HG03135 (cell line): ENCODE measurements around the gene ZNRF4.

Experiments
- ATAC-seq: cut with Tn5 transposase; IDR thresholded peaks from one replicate; pipeline ENCODE4 v1.9.1; 2021; ENCODE audit warnings: mild to moderate bottlenecking, moderate library complexity; ENCODE audit not compliant: unreplicated experiment

Gene ZNRF4

DNA sequence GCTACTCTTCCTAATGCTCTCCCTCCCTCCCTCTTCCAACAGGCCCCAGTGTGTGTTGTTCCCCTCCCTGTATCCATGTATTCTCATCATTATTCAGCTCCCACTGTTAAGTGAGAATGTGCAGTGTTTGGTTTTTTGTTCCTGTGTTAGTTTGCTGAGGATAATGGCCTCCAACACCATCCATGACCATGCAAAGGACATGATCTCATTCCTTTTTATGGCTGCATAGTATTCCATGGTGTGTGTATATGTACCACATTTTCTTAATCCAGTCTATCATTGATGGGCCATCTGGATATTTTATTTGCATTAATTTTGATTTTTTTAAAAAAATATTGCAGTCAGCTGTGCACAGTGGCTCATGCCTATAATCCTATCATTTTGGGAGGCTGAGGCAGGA is 15.8 kb upstream of the ZNRF4 start:
- ATAC-seq: no peak

DNA sequence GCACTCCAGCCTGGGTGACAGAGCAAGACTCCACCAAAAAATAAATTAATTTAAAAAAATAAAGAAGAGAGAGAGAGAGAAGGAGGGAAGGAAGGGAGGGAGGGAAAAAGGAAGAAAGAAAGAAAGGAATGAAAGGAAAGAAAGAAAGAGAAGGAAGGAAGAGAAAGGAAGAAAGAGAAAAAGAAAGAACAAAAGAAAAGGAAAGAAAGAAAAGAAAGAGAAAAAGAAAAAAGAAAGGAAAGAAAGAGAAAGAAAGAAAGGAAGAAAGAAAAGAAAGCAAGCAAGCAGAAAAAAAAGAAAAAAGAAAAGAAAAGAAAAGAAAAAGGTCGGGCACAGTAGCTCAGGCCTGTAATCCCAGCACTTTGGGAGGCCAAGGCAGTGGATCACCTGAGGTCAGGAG is 14.9 kb upstream of the ZNRF4 start:
- no peak for ATAC-seq

DNA sequence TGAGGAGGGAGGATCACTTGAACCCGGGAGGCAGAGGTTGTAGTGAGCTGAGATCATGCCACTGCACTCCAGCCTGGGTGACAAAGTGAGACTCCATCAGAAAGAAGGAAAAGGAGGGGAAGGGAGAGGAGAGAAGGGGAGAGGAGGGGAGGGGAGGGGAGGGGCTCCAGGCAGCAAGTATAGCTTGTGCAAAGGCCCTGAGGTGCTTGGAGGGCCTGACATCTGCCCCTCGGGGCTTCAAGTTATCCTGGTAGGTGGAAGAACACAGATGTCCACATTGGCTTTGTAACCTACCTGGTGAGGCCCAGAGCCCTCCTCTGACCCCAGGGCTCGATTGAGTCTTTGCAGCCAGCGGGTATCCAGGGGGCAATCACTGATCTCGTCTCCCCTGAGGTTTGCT is 11.5 kb upstream of the ZNRF4 start:
- ATAC-seq: no peak

- ATAC-seq: no peak
Measured at GRCh38 chr19:5444431-5444830, 10.8 kb upstream of the ZNRF4 start.

GRCh38 chr19:5445071-5445470 is 10.1 kb upstream of the ZNRF4 start:
- ATAC-seq: no peak

- no peak for ATAC-seq
Measured at GRCh38 chr19:5445561-5446055, 9.6 kb upstream of the ZNRF4 start.

GRCh38 chr19:5447700-5448311 is 7.4 kb upstream of the ZNRF4 start:
- no peak for ATAC-seq

DNA sequence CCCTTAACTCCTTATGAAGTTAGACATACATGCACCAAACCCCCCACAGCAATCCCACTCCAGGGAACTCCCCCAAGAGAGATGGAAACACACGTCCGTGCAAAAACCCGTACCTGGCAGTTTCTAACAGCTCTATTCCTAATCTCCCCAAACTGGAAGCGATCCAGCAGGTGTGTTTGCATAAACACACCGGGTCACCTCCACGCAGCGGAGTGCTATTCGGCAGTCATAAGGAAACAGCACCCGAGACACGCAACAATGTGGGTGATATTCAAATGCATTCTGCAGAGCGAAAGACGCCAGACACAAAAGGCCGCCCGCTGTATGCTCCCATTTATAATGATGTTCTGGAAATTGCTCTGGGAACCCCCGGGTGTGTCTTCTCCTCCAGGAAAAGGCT is 6.8 kb upstream of the ZNRF4 start:
- ATAC-seq: no peak

DNA sequence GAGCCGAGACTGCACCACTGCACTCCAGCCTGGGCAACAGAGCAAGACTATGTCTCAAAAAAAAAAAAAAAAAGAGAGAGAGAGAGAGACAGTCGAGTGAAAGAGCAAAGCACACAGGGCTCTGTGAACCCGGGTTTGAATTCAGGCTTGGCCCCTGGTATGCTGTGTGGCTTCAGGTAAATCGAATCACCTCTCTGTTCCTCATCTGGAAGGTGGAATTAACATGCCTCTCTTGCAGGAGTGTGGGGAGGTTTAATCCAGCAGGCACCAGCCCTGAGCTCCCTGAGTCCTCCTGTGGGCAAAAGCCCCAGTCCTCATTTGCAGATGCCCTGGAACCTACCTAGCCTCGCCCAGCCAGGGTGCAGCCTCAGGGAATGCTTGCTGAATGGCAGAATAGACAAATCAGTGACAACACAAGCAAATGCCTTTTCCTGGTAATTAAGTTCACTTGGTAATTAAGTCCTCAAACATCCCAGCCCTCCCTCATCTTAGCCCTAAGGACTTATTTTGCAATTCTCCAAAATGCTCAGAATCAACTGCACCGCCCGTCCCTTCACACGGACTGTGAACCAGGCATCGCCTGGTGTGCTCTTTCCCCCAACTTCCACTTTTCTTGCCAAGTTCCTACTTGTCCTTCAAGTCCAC is 4.6 kb upstream of the ZNRF4 start:
- ATAC-seq: no peak

DNA sequence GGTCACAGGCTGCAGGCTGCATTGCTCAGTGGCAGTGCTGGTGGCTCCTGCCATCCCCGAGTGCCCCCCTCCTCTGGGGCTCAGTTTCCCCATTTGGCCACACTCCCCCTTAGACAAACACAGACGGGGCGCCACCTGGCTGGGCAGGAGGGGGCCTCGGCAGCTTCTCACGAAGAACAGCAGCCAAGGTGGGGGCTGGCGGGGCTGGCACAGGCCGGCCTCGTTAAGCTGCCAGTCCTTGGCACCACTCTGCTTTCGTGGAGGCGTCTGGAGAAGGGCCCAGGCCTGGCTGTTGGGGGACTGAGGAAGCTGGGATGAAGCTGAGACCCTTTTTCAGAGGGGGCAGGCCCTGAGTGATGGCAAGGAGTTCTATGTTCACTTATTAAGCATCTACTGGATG is 3.7 kb upstream of the ZNRF4 start:
- ATAC-seq: no peak

GRCh38 chr19:5452594-5453565 is 2.3 kb upstream of the ZNRF4 start:
- no peak for ATAC-seq

DNA sequence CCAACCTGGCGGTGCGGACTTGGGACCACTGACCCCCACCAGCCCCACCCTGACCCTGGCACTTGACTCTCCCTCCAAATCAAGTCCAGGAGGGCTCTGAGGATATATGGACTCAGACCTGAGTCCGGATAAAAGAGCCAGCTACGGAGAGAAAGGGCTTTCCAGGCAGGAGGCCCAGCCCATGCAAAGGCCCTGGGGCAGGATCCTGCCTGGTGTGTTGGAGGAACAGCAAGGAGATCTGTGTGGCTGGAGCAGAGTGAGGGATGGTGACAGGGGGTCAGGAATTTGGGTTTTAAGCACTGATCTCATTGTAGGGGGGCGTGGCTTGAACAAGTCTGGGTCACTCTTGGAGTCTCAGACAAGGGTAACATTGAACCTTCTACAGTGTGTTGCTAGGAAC is 474 bp upstream of the ZNRF4 start:
- no peak for ATAC-seq

- no peak for ATAC-seq
Measured at GRCh38 chr19:5456130-5456840, 1.1 kb downstream of the ZNRF4 start.

DNA sequence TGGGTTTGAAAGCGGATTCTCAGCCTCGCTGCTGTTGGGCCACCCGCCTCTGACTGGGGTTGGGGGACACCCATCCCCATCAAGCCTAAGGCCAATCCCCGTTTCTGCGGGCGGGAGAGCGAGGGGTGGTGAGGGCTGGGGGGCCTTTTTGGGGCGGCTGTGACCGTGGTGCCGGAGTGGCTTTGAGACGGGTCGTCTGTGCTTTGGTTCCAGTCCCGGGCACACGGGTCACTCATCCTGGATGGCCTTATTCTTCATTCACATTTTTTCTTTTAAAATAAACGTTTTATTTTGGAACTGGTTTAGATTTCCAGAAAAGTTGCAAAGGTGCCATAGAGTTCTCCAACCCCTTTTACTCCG is 1.6 kb downstream of the ZNRF4 start:
- ATAC-seq: no peak

GRCh38 chr19:5457709-5458108 is 2.5 kb downstream of the ZNRF4 start:
- ATAC-seq: no peak

DNA sequence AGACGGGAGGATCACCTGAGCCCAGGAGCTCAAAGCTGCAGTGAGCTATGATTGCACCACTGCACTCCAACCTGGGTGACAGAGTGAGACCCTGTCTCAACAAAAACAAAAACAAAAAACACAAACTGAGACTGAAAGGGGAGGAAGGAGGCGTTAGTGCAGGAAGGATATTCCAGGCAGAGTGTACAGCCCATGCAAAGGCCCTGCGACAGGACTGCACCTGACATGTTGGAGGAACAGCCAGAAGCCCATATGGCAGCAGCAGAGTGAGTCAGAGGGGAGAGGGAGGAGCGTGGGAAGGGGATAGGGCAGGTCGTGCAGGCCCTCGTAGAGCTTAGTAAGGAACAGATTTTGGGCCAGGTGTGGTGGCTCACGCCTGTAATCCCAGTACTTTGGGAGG is 3.2 kb downstream of the ZNRF4 start:
- ATAC-seq: no peak

DNA sequence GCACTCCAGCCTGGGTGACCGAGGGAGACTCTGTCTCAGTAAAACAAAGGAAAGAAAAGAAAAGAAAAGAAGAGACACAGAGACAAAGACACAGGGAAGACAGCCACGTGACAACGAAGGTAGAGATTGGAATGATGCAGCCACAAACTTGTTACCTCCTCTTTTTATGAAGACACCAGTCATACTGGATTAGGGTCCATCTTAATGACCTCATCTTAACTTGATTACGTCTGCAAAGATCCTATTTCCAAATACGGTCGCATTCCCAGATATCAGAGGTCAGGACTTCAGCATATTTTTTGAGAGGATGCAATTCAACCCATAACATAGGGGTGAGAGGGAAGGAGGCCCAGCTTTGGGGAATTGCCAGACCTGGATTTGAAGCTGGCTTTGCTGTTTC is 4.1 kb downstream of the ZNRF4 start:
- ATAC-seq: no peak

GRCh38 chr19:5460748-5461147 is 5.5 kb downstream of the ZNRF4 start:
- no peak for ATAC-seq

- no peak for ATAC-seq
Measured at GRCh38 chr19:5463959-5464358, 8.7 kb downstream of the ZNRF4 start.

DNA sequence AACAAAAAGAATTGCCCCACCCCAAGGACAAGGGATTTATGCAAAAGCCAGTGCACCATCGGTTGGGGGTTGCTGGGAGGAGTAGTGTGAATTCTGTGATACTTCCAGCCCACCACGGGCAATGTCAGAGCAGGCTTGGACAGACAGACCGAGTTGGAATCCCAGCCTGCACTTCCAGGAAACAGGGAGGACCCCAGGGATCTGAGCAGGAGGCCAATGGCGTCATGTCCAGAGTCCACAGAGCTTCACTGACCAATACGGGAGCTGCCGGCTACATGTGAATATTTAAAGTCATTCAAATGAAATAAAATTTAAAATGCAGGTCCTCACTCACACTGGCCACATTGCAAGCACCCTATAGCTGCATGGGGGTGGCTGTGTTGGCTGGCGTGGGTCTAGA is 10.9 kb downstream of the ZNRF4 start:
- no peak for ATAC-seq

DNA sequence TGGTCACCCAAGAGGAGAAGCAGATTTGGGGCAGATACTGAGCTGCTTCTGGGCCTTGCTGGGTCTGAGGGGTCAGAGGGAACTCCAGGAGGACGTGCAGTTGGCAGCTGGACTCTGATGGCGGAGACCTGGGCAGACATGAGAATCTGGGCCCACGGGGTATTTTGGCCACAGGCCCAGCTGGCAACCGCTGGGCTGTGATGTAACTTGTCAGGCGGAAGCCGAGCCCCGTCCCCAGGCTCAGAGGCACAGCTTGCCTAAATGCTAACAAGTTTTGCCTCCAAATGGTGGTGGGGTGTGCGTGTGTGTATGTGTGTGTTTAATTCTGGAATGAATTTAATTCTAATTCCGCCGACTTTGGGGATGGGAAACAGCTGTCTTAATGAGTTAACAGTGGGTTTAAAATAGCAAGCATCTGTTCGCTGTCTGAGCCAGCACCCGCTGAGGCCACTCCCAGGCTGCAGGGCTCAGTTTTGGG is 11.6 kb downstream of the ZNRF4 start:
- no peak for ATAC-seq
